Brain microvascular endothelial cell (primary cell): ENCODE measurements around the gene NCKIPSD.

Source experiments
- DNase-seq: peaks from one replicate; pipeline ENCODE4 v3.0.0-alpha.2; 2020
- H3K27ac ChIP-seq: fragments of 250-450 bp; sonication (Bioruptor Pico); 2 replicates; pipeline ENCODE4 v1.5.1; 2020; ENCODE audit warnings: mild to moderate bottlenecking, moderate library complexity
- H3K27me3 ChIP-seq: fragments of 250-450 bp; sonication (Bioruptor Pico); replicated peaks from 2 replicates; pipeline ENCODE4 v1.5.1; 2020; ENCODE audit warnings: mild to moderate bottlenecking
- H3K36me3 ChIP-seq: fragments of 250-450 bp; sonication (Bioruptor Pico); replicated peaks from 2 replicates; pipeline ENCODE4 v1.5.1; 2020; ENCODE audit warnings: mild to moderate bottlenecking
- H3K4me3 ChIP-seq: 2 replicates; pipeline ENCODE4 v1.5.1; 2011; ENCODE audit warnings: low read depth, mild to moderate bottlenecking, control low read depth, low read length, moderate library complexity
- in situ Hi-C: cut with HindIII; loops from 2 replicates; pipeline ENCODE4 v1.10.0; 2017; ENCODE audit warnings: low sequenced_read_pairs, low pct_ligation_motif_present
- TF ChIP-seq, protein P1 (sequence below): IDR thresholded peaks from 2 replicates; pipeline ENCODE4 v1.5.1; 2011; ENCODE audit warnings: low read depth, mild to moderate bottlenecking, moderate library complexity, low read length, control low read depth, inconsistent platforms; ENCODE audit errors: missing control alignments

NCKIPSD gene

DNA sequence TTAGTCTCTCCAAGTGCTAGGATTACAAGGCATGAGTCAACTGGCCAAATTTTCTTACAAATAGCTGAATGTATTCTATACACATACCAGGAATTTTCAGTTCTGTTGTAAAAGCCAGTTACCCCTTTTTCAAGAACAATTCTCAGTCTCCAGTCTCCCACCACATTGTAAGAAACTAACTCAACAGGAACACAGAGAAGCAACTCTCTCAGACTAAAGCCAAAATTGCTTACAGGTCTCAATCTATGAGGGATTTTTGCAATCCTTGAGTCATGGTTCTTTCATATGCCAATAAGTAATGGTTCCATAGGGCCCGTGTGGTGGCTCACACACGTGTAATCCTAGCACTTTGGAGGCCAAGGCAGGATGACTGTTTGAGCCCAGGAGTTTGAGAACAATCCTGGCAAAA is 22.8 kb upstream of the NCKIPSD start:
- TF ChIP-seq, protein P1, sequence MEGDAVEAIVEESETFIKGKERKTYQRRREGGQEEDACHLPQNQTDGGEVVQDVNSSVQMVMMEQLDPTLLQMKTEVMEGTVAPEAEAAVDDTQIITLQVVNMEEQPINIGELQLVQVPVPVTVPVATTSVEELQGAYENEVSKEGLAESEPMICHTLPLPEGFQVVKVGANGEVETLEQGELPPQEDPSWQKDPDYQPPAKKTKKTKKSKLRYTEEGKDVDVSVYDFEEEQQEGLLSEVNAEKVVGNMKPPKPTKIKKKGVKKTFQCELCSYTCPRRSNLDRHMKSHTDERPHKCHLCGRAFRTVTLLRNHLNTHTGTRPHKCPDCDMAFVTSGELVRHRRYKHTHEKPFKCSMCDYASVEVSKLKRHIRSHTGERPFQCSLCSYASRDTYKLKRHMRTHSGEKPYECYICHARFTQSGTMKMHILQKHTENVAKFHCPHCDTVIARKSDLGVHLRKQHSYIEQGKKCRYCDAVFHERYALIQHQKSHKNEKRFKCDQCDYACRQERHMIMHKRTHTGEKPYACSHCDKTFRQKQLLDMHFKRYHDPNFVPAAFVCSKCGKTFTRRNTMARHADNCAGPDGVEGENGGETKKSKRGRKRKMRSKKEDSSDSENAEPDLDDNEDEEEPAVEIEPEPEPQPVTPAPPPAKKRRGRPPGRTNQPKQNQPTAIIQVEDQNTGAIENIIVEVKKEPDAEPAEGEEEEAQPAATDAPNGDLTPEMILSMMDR, result no peak
- H3K36me3 ChIP-seq, result peaks cover 47% of the 10 kb centered on the region
- peak; percentile 12 for DNase-seq
- no peaks in the 10 kb centered on the region for H3K27me3 ChIP-seq
- no peak overlapping the region for H3K27ac ChIP-seq
- in situ Hi-C loops, result no loop called here
- H3K4me3 ChIP-seq, result no peak overlapping the region

DNA sequence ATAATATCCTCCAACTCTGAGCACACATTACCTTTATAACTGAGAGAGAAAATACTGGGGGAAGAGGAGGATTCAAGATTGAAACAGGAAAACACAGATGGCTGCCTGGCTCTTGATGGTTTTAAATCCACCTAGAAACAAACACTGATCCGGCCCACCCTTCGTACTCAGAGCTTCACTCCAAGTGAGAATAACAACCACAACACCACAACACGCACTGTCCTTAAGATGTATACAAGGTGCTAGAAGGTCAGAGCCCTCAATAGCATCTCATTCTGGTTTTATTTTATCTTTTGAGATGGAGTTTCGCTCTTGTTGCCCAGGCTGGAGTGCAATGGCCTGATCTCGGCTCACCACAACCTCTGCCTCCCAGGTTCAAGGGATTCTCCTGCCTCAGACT is 21.4 kb upstream of the NCKIPSD start:
- Histone ChIP-seq H3K27me3 (no peaks in the 10 kb centered on the region), H3K27ac (no peak overlapping the region), H3K36me3 (peaks cover 40% of the 10 kb centered on the region), H3K4me3 (no peak overlapping the region)
- in situ Hi-C loops, result no loop called here
- no peak for DNase-seq
- TF ChIP-seq, protein P1, result no peak

GRCh38 chr3:48702320-48702920 is 16.7 kb upstream of the NCKIPSD start:
- H3K4me3 ChIP-seq, result no peak overlapping the region
- TF ChIP-seq, protein P1, result no peak
- peaks cover 32% of the 10 kb centered on the region for H3K36me3 ChIP-seq
- H3K27me3 ChIP-seq, result no peaks in the 10 kb centered on the region
- in situ Hi-C loops, result no loop called here
- no peak for DNase-seq
- H3K27ac ChIP-seq, result no peak overlapping the region

DNA sequence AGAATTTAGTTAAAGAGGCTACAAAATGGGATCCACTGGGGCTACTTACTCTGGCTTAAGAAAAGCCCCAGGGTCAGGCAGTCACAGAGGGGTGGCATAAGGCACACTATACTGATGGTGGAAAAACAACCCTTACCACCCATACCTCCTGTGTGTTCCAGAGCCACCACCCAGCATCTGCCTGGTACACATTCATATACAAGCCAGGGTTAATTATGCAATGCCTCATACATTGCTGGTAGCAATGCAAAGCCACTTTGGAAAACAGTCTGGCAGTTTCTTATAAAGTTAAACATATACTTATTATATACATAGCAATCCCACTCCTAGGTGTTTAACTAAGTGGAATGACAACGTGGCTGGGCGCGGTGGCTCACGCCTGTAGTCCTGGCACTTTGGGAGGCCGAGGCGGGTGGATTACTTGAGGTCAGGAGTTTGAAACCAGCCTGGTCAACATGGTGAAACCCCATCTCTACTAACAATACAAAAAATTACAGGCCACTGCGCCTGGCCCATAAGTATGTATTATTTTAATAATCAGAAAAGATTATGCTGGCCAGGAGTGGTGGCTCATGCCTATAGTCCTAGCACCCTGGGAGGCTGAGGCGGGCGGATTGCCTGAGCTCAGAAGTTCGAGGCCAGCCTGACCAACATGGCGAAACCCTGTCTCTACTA is 15.2 kb upstream of the NCKIPSD start:
- peaks cover 36% of the 10 kb centered on the region for H3K36me3 ChIP-seq
- no peak for DNase-seq
- TF ChIP-seq, protein P1, result no peak
- H3K27me3 ChIP-seq, result no peaks in the 10 kb centered on the region
- H3K4me3 ChIP-seq, result no peak overlapping the region
- in situ Hi-C loops, result no loop called here
- no peak overlapping the region for H3K27ac ChIP-seq

DNA sequence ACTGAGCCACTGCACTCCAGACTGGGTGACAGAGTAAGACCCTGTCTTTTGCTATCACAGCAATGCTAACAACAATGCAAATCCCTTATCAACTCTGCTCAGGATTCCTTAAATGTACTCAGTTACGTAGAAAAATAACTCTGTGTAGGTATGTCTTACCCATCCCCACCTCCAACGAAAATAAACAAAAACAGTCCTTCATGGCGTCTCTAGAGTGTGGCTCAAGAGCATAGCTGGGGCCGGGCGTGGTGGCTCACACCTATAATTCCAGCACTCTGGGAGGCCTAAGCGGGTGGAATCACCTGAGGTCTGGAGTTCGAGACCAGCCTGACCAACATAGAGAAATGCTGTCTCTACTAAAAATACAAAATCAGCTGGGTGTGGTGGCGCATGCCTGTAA is 13.2 kb upstream of the NCKIPSD start:
- DNase-seq, result no peak
- Histone ChIP-seq H3K36me3 (peaks cover 41% of the 10 kb centered on the region), H3K27me3 (no peaks in the 10 kb centered on the region), H3K4me3 (no peak overlapping the region), H3K27ac (no peak overlapping the region)
- in situ Hi-C loops, result no loop called here
- TF ChIP-seq, protein P1, result no peak
